Measurements from ENCODE around the gene UGT1A7.

The UGT1A7 gene

DNA sequence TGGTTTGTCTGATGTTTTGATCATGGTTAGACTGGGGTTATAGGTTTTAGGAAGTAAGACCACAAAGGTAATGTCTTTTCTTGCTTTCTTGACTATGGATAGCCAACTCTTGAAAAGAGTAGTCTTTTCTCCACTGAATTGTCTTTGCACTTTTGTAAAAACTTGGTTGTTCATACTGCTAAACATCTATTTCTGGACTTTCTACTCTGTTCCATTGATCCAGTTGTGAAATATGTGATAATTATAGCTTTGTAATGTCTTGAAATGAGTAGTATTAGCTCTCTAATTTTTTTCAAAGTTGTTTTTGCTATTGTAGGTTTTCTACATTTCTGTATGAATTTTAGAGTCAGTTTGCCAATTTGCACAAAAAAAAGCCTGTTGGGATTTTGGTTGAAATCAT lies 23.1 kb upstream of the UGT1A7 start:
- TF ChIP-seq, protein P1, sequence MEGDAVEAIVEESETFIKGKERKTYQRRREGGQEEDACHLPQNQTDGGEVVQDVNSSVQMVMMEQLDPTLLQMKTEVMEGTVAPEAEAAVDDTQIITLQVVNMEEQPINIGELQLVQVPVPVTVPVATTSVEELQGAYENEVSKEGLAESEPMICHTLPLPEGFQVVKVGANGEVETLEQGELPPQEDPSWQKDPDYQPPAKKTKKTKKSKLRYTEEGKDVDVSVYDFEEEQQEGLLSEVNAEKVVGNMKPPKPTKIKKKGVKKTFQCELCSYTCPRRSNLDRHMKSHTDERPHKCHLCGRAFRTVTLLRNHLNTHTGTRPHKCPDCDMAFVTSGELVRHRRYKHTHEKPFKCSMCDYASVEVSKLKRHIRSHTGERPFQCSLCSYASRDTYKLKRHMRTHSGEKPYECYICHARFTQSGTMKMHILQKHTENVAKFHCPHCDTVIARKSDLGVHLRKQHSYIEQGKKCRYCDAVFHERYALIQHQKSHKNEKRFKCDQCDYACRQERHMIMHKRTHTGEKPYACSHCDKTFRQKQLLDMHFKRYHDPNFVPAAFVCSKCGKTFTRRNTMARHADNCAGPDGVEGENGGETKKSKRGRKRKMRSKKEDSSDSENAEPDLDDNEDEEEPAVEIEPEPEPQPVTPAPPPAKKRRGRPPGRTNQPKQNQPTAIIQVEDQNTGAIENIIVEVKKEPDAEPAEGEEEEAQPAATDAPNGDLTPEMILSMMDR (IDR thresholded peaks at IDR 0.05; ENCODE audit: low read length), result no peak
- no peak for TF ChIP-seq EZH2 (IDR thresholded peaks at IDR 0.05; ENCODE audit: borderline replicate concordance, low read length)

DNA sequence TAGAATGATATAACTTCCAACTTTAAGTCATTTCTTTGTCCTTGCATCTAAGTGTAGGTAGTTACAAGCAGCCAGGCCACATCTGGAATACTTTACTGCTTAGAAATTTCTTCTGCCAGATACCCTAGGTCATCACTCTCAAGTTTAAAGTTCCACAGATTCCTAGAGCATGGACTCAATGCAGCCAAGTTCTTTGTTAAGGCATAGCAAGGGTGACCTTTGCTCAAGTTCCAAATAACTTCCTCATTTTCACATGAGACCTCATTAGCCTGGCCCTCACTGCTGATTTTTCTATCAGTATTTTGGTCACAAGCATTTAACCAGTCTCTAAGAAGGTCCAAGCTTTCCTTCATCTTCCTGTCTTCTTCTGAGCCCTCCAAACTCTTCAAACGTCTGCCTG lies 17.8 kb upstream of the UGT1A7 start:
- Histone ChIP-seq H2AFZ (ENCODE audit: low read length) (no peak overlapping the region), H3F3A (ENCODE audit: insufficient read depth, low read length) (no peaks in the 10 kb centered on the region), H3K4me3 (ENCODE audit: low read depth, low read length, poor library complexity, severe bottlenecking) (no peak overlapping the region), H3K36me3 (ENCODE audit: insufficient read depth, low read length) (no peaks in the 10 kb centered on the region), H3K4me1 (ENCODE audit: insufficient read depth, low read length, severe bottlenecking) (no peaks in the 10 kb centered on the region), H3K9me2 (ENCODE audit: low read depth, low read length) (no peaks in the 10 kb centered on the region), H4K20me1 (ENCODE audit: insufficient read depth, low read length) (no peaks in the 10 kb centered on the region), H3K27ac (ENCODE audit: low read depth, low read length, poor library complexity, severe bottlenecking) (no peak overlapping the region), H3K9ac (ENCODE audit: low read length) (no peak overlapping the region), H3K27me3 (ENCODE audit: insufficient read depth, low read length) (no peaks in the 10 kb centered on the region), H3K4me2 (ENCODE audit: low read length) (no peak overlapping the region), H3K9me3 (ENCODE audit: low read length) (no peaks in the 10 kb centered on the region), H3K79me2 (ENCODE audit: insufficient read depth, low read length) (no peaks in the 10 kb centered on the region)
- TF ChIP-seq, protein P1 (IDR thresholded peaks at IDR 0.05; ENCODE audit: low read length), result no peak
- no peak for TF ChIP-seq EZH2 (IDR thresholded peaks at IDR 0.05; ENCODE audit: borderline replicate concordance, low read length)

More for the DNA sequence above, 23.1 kb upstream of the UGT1A7 start:
- H3F3A ChIP-seq (ENCODE audit: insufficient read depth, low read length), result no peaks in the 10 kb centered on the region
- H3K9me3 ChIP-seq (ENCODE audit: low read length), result no peaks in the 10 kb centered on the region
- no peaks in the 10 kb centered on the region for H3K9me2 ChIP-seq (ENCODE audit: low read depth, low read length)
- no peaks in the 10 kb centered on the region for H3K36me3 ChIP-seq (ENCODE audit: insufficient read depth, low read length)
- H3K4me3 ChIP-seq (ENCODE audit: low read depth, low read length, poor library complexity, severe bottlenecking), result no peak overlapping the region
- no peak overlapping the region for H3K9ac ChIP-seq (ENCODE audit: low read length)
- no peak overlapping the region for H2AFZ ChIP-seq (ENCODE audit: low read length)
- H3K4me2 ChIP-seq (ENCODE audit: low read length), result no peak overlapping the region
- no peak overlapping the region for H3K27ac ChIP-seq (ENCODE audit: low read depth, low read length, poor library complexity, severe bottlenecking)
- H3K79me2 ChIP-seq (ENCODE audit: insufficient read depth, low read length), result no peaks in the 10 kb centered on the region
- no peaks in the 10 kb centered on the region for H3K27me3 ChIP-seq (ENCODE audit: insufficient read depth, low read length)
- H4K20me1 ChIP-seq (ENCODE audit: insufficient read depth, low read length), result no peaks in the 10 kb centered on the region
- H3K4me1 ChIP-seq (ENCODE audit: insufficient read depth, low read length, severe bottlenecking), result no peaks in the 10 kb centered on the region

DNA sequence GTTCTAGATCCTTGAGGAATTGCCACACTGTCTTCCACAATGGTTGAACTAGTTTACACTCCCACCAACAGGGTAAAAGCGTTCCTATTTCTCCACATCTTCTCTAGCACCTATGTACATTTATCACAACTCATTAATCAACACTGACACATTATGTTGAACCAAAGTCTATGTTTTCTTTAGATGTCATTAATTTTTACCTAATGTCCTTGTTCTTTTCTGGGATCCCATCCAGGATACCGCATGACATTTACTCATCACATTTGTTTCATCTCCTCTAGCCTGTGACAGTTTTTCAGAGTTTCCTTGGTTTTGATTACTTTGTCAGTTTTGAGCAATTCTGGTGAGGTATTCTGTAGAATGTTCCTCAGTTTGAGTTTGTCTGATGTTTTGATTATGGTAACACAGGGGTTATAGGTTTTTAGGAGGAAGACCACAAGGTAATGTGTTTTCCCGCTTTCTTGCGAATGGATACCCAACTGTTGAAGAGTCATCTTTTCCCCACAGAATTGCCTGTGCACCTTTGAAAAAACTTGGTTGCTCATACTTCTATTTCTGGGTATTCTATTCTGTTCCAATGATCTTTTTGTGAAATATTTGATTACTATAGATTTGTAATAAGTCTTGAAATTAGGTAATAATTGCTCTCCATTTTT lies 13.0 kb upstream of the UGT1A7 start:
- Histone ChIP-seq H3K27me3 (ENCODE audit: insufficient read depth, low read length) (no peaks in the 10 kb centered on the region; the same call in 1 of the 2 replicates), H3F3A (ENCODE audit: insufficient read depth, low read length) (no peaks in the 10 kb centered on the region), H3K4me1 (ENCODE audit: insufficient read depth, low read length, severe bottlenecking) (no peaks in the 10 kb centered on the region), H3K4me3 (ENCODE audit: low read depth, low read length, poor library complexity, severe bottlenecking) (no peak overlapping the region), H3K36me3 (ENCODE audit: insufficient read depth, low read length) (no peaks in the 10 kb centered on the region), H4K20me1 (ENCODE audit: insufficient read depth, low read length) (no peaks in the 10 kb centered on the region), H3K4me2 (ENCODE audit: low read length) (no peak overlapping the region), H3K27ac (ENCODE audit: low read depth, low read length, poor library complexity, severe bottlenecking) (no peak overlapping the region), H3K9me2 (ENCODE audit: low read depth, low read length) (no peaks in the 10 kb centered on the region), H3K9ac (ENCODE audit: low read length) (no peak overlapping the region), H2AFZ (ENCODE audit: low read length) (no peak overlapping the region), H3K79me2 (ENCODE audit: insufficient read depth, low read length) (no peaks in the 10 kb centered on the region), H3K9me3 (ENCODE audit: low read length) (no peaks in the 10 kb centered on the region)
- no peak for TF ChIP-seq EZH2 (IDR thresholded peaks at IDR 0.05; ENCODE audit: borderline replicate concordance, low read length)
- TF ChIP-seq, protein P1 (IDR thresholded peaks at IDR 0.05; ENCODE audit: low read length), result no peak
